Activated naive CD8-positive, alpha-beta T cell (primary cell): Measurements from ENCODE around the gene XPO4.

Source experiments
- H3K27ac Mint-ChIP-seq: one replicate; pipeline ENCODE4 v1.8.0; 2021; ENCODE audit warnings: mixed read lengths
- H3K27me3 Mint-ChIP-seq: one replicate; pipeline ENCODE4 v1.8.0; 2021; ENCODE audit warnings: mixed read lengths
- H3K36me3 Mint-ChIP-seq: one replicate; pipeline ENCODE4 v1.8.0; 2021; ENCODE audit warnings: mixed read lengths
- H3K4me1 Mint-ChIP-seq: one replicate; pipeline ENCODE4 v1.8.0; 2021; ENCODE audit warnings: low read depth, mixed read lengths
- H3K4me3 Mint-ChIP-seq: one replicate; pipeline ENCODE4 v1.8.0; 2021; ENCODE audit warnings: mild to moderate bottlenecking, mixed read lengths
- H3K9me3 Mint-ChIP-seq: one replicate; pipeline ENCODE4 v1.8.0; 2021; ENCODE audit warnings: low read depth, mixed read lengths

The XPO4 gene

DNA sequence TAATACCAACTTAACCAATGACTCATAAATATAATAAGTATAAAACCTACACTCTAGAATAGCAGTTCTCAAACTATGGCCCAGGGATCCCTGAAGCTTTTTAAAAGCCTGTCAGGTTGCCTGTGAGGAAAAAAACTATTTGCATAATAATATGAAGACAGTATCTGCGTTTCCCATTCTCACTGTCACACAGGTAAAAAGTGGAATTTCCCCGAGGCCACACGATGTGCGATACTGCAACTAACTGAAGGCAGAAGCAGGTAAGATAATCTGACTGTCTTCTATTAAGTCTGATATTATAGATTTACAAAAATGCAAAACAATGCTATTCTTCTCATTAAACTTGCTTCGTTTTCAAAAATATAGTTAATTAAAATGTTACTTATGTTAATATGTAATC is 76.2 kb downstream of the XPO4 start:
- Mint-ChIP-seq H3K36me3 (peaks cover 4% of the 10 kb centered on the region), H3K27ac (no peak overlapping the region), H3K9me3 (no peaks in the 10 kb centered on the region), H3K4me3 (no peak overlapping the region), H3K4me1 (peaks cover 8% of the 10 kb centered on the region), H3K27me3 (no peaks in the 10 kb centered on the region)

DNA sequence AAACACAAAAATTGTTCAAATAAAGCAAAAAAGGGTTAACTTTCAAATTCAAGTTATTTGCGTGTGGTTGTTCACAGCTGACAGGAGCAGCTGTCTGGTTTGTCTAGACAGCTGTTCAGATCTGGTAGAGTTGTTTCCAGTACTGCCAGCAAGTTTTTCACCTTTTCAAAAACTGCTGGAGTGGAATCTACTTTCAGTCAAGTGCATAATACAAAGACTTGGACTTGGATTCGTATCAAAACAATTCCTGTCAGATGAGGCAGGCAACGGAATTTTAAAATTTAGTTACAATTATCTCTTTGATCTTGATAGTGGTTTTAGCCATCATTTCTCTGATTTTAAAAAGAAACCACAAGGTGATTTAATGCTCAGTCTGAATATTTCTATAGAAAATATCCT is 77.1 kb downstream of the XPO4 start:
- H3K4me3 Mint-ChIP-seq = no peak overlapping the region
- no peaks in the 10 kb centered on the region for H3K9me3 Mint-ChIP-seq
- no peak overlapping the region for H3K27ac Mint-ChIP-seq
- peaks cover 4% of the 10 kb centered on the region for H3K36me3 Mint-ChIP-seq
- H3K4me1 Mint-ChIP-seq = peaks cover 10% of the 10 kb centered on the region
- no peaks in the 10 kb centered on the region for H3K27me3 Mint-ChIP-seq

DNA sequence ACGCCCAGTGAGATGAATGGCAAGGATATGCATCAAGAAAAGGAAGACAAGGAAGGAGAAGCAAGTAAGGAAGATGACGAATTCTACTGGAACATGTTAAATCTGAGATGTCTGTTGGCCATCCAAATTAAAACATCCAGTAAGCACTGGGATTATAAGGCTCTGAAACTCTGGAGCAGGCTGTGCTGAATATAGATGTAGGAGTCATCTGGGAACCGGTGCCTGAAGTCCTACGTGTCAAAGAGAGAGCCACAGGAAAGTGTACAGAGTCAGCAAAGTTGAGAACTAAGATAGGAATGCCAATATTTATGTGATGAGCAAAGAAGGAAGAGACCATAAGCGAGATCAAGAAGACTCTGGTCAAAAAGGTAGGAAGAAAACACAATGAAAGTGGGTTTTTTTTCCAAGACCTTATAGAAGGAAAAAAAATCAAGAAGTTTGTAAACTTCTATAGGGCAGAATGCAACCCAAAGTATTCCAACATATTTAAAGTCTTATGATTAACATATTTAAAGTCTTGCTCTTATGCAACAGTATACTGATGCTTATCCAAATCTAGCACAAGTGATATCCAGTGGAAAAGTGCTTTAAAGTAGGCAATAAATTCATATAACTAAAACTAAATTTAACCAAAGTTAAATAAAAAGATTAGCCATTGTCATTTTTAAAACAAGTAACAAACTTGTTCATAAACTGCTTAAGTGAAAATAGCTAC is 77.6 kb downstream of the XPO4 start:
- peaks cover 4% of the 10 kb centered on the region for H3K36me3 Mint-ChIP-seq

DNA sequence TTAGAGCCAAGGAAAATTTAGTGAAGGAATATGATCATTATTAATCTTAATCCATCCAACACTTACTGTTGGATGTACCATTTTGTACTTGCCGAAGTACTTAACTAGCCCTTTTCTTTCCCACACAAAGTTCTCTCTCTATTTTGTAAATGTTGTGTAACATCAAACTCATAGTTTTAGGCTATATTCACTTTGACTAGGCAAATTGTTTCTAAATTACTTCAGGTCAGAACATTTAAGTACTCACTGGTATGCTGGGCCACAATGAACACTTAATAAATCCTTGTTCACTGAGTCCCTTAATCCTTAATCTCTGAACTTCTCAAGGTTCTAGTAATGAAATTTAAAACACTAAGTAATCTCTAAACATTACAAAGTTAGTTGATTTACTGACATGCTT is 79.5 kb downstream of the XPO4 start:
- no peak overlapping the region for H3K27ac Mint-ChIP-seq
- H3K4me3 Mint-ChIP-seq = no peak overlapping the region

More for the DNA sequence above, 77.6 kb downstream of the XPO4 start:
- Mint-ChIP-seq H3K4me3 (no peak overlapping the region), H3K9me3 (no peaks in the 10 kb centered on the region), H3K27me3 (no peaks in the 10 kb centered on the region), H3K27ac (no peak overlapping the region), H3K4me1 (peaks cover 10% of the 10 kb centered on the region)

DNA sequence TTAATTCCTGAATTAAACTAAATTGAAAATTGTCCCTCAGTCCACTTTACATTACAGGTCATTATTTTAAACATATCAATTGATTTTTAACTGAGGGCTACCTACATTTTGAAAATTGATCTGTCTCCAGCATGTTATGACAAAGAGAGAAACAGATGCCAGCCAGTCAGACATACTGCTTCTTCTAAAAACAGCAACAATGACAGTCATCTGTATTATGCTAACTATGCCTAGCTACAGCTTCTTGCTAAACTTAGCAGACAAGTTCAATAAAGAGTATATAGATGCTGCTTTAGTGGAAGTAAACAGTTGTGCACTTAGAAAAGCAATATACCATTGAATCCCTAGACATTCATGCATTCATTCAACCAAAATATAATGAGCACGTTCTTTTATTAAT is 80.1 kb downstream of the XPO4 start:
- Mint-ChIP-seq H3K9me3 (no peaks in the 10 kb centered on the region), H3K36me3 (peaks cover 6% of the 10 kb centered on the region), H3K4me3 (no peak overlapping the region), H3K27ac (no peak overlapping the region), H3K27me3 (no peaks in the 10 kb centered on the region), H3K4me1 (peaks cover 1% of the 10 kb centered on the region)

More for the DNA sequence above, 79.5 kb downstream of the XPO4 start:
- peaks cover 1% of the 10 kb centered on the region for H3K4me1 Mint-ChIP-seq
- no peaks in the 10 kb centered on the region for H3K27me3 Mint-ChIP-seq
- no peaks in the 10 kb centered on the region for H3K9me3 Mint-ChIP-seq
- peaks cover 6% of the 10 kb centered on the region for H3K36me3 Mint-ChIP-seq

DNA sequence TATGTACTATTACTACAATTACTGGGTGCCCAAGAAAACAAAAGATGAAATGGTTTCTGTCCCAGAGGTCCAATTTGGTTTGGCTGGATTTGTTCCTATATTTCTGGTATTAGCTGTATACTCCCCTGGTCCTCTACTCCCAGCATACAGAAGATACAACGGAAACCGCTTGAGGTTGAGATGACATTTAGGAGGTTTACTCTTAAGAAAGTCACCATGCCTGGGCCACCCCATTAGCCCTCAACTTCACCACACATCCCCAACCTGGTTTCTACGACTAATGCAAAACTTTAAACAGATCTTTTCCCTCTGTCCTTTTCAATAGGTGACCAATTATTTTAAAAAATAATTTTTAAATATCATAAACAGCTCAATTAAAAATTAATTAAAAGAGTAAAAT is 82.8 kb downstream of the XPO4 start:
- no peak overlapping the region for H3K4me3 Mint-ChIP-seq
- no peak overlapping the region for H3K27ac Mint-ChIP-seq
- H3K9me3 Mint-ChIP-seq = no peaks in the 10 kb centered on the region
- H3K36me3 Mint-ChIP-seq = peaks cover 6% of the 10 kb centered on the region
- H3K27me3 Mint-ChIP-seq = no peaks in the 10 kb centered on the region
- peaks cover 1% of the 10 kb centered on the region for H3K4me1 Mint-ChIP-seq

DNA sequence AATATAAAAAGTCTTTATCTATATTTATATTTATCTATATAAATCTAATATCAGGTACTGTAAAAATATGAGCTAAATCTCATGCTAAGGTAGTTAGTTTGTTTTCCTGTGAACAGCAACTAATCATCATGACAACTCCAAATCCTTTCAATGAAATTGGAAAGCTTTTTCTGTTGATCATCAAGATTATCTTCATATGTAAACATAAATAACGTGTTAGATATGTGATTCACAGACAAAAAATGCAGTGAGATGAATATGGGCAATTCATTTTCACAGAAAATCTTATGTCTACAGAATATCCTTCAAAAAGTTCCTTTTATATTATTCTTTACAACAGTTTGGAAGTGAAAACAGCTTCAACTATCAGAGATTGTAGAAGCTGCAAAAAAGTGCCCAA is 87.1 kb downstream of the XPO4 start:
- H3K27ac Mint-ChIP-seq = no peak overlapping the region
- no peaks in the 10 kb centered on the region for H3K9me3 Mint-ChIP-seq
- peaks cover 2% of the 10 kb centered on the region for H3K4me1 Mint-ChIP-seq
- no peaks in the 10 kb centered on the region for H3K27me3 Mint-ChIP-seq
- H3K36me3 Mint-ChIP-seq = peaks cover 11% of the 10 kb centered on the region
- no peak overlapping the region for H3K4me3 Mint-ChIP-seq

DNA sequence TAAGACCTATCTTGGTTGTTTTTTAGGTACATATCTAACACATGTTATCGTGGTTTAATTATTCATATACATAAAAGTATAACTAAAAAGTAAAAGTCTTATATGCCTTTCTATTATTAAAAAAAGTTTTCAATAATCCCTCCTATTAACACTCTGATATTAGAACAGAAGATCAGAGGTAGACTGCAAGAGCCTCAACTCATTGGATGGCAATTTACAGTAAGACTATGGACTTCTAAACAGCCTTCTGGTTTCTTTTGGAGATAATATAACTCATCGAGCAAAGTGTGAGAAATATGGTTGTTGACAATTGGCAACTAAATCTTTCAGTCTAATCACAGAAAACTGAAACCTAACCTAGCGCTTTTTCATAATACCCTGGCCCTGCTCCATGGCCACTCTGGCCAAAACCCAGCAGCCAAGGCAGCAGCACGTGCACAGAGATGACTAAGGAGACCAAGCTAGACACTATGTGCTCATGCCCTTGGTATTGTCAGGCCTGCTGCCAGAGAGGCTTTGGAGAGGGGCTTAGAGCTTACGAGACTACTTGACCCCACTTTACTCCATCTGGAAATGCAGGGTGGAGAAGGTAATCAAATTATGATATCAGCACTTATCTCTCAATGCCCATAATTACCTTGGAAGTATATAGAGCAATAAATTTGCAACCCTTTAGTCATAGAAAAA is 88.2 kb downstream of the XPO4 start:
- no peaks in the 10 kb centered on the region for H3K27me3 Mint-ChIP-seq
- no peak overlapping the region for H3K4me3 Mint-ChIP-seq
- peaks cover 2% of the 10 kb centered on the region for H3K4me1 Mint-ChIP-seq
- peaks cover 9% of the 10 kb centered on the region for H3K36me3 Mint-ChIP-seq
- H3K27ac Mint-ChIP-seq = no peak overlapping the region
- no peaks in the 10 kb centered on the region for H3K9me3 Mint-ChIP-seq

DNA sequence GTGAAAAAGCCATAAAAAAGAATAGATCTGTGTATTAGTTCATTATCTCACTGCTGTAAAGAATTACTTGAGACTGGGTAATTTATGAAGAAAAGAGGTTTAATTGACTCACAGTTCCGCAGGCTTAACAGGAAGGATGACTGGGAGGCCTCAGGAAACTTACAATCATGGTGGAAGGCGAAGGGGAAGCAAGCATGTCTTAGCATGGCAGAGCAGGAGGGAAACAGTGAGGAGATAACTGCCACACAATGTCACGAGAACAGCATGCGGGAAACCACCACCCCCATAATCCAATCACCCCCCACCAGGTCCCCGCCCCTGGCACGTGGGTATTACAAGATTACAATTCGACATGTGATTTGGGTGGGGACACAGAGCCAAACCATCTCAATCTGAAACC is 89.7 kb downstream of the XPO4 start:
- no peaks in the 10 kb centered on the region for H3K9me3 Mint-ChIP-seq
- H3K36me3 Mint-ChIP-seq = peaks cover 9% of the 10 kb centered on the region
- H3K4me3 Mint-ChIP-seq = no peak overlapping the region
- peaks cover 2% of the 10 kb centered on the region for H3K4me1 Mint-ChIP-seq
- peak overlapping the region; percentile 42 for H3K27ac Mint-ChIP-seq
- H3K27me3 Mint-ChIP-seq = no peaks in the 10 kb centered on the region

DNA sequence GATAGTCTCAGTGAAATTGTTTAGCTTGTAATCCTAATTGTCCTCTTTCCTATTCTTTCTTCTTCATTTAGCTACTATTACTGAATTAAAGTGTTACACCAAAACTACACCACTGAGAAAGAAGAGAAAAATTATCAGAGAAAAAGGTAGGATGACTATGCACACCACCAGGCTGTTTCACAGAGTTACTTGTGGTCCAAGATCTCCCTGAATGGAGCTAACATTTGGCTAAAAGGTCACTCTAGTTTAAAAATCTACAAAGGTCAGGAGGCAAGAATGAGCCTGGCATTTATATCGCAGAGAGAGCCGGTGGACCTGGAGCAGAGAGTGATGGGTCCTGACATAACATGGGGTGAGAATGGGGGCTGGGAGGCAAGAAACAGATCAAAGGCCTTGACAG is 91.7 kb downstream of the XPO4 start:
- Mint-ChIP-seq H3K27me3 (no peaks in the 10 kb centered on the region), H3K36me3 (peaks cover 7% of the 10 kb centered on the region), H3K4me1 (peaks cover 2% of the 10 kb centered on the region), H3K9me3 (no peaks in the 10 kb centered on the region), H3K4me3 (no peak overlapping the region), H3K27ac (no peak overlapping the region)

DNA sequence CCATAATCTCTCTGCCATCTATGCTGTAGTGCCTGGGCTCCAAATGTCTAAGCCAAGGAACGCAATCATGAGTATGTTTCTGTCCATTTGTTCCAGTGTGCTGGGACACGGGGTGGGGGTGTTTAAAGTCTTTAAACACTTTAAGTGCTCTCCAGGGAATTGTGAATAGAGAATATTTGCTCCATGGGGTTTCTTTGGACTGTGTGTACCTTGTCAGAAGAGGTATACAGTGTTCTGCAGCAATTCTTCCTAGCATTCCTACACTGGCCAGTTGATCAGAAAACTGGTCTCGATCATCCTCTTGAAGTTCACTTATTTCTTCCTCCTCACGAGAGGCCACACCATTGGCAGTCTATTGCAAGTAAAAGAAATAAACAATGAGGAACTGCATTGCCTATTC is 93.7 kb downstream of the XPO4 start:
- Mint-ChIP-seq H3K4me1 (peaks cover 4% of the 10 kb centered on the region), H3K9me3 (no peaks in the 10 kb centered on the region), H3K27me3 (no peaks in the 10 kb centered on the region), H3K27ac (no peak overlapping the region), H3K4me3 (no peak overlapping the region), H3K36me3 (peaks cover 9% of the 10 kb centered on the region)

DNA sequence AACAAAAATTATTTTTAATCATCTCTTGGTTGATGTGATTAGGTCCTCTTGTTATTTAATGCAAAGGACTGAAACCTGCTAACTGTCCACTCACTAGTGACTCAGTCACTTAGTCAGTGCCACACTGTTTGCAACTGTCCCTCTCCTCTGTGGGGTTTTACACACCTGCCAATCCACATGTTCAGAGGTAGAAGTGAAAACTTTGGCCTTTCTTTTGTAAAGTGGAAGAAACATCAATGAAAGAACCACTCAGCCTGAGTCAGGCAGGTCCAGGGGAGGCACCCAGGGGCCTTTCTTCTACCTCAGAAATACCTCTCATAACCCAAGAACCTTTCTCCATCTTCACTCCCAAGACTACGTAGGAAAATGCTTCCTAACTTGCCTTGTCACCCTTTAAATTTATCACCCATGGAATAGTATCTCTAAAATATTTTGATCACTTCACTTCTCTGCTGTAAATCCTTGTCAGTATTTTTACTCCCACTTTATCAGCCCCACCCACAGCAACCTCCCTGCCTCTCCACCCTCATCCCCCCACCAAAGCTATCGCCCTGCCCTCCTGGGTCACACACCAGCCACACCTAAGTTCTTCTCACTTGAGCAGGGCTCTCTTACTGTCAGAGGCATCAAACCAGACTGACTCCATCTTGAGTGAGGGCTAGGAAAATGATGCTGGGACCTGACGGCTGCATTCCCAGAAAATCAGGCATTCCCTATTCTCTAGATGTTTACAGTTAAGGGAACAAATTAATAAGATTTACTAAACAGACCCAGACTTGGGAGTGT is 99.2 kb downstream of the XPO4 start:
- Mint-ChIP-seq H3K4me1 (peaks cover 10% of the 10 kb centered on the region), H3K27ac (peak overlapping the region; percentile 28), H3K36me3 (peaks cover 8% of the 10 kb centered on the region), H3K27me3 (no peaks in the 10 kb centered on the region), H3K9me3 (no peaks in the 10 kb centered on the region), H3K4me3 (no peak overlapping the region)

DNA sequence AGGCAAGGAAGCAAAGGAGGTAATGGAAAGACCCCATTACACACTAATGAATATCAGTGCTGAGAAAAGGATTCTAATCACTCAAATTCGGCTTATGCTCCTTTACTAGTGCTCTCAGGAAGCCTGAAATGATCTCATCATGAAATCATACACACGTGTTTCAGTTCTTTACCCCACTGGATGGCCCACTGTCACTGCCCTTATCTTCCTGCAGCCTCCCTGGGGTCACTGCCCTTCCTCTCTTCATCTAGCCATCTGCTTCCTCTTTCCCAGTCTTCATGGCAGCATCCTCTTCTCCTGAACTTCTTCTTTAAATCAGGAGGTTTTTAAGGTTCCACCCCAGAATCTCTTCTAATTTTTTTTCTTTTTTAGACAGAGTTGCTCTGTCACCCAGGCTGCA is 100.8 kb downstream of the XPO4 start:
- peaks cover 12% of the 10 kb centered on the region for H3K36me3 Mint-ChIP-seq

DNA sequence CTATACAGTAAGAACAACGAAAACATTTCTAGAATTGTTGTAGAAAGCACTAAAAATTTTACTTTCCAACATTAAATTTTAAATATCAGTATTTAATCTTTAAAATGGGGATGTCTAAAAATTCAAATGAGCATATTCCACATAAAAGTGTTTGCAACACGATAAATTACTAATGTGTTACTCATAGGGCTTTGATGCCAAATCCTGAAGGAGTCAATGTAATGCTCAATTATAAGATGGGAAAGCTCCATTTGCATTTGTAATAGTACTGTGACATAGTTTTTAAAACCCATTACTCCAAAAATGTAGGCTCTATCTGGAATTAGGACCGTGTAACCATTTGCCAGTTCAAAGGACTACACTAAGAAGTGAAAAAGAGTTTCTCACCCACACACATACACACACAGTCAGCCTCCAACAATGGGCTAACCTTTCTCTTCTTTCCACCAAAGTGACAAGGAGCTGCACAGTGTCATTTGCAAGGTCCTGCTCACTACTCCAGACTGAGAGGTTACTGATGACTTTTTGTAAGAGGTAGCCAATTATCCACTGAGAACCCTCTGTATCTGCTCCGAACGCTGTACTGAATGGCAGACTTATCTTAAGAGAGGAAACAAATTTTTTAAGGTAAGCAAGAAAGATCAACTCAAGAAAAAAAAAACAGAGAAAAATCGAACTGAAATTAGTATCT is 102.7 kb downstream of the XPO4 start:
- no peak overlapping the region for H3K4me3 Mint-ChIP-seq
- H3K4me1 Mint-ChIP-seq = peaks cover 22% of the 10 kb centered on the region
- no peaks in the 10 kb centered on the region for H3K9me3 Mint-ChIP-seq
- no peaks in the 10 kb centered on the region for H3K27me3 Mint-ChIP-seq
- H3K36me3 Mint-ChIP-seq = peaks cover 12% of the 10 kb centered on the region
- peak overlapping the region; percentile 28 for H3K27ac Mint-ChIP-seq

More for the DNA sequence above, 100.8 kb downstream of the XPO4 start:
- H3K4me3 Mint-ChIP-seq = no peak overlapping the region
- H3K27ac Mint-ChIP-seq = peak overlapping the region; percentile 42
- H3K27me3 Mint-ChIP-seq = no peaks in the 10 kb centered on the region
- H3K9me3 Mint-ChIP-seq = no peaks in the 10 kb centered on the region
- peaks cover 23% of the 10 kb centered on the region for H3K4me1 Mint-ChIP-seq

DNA sequence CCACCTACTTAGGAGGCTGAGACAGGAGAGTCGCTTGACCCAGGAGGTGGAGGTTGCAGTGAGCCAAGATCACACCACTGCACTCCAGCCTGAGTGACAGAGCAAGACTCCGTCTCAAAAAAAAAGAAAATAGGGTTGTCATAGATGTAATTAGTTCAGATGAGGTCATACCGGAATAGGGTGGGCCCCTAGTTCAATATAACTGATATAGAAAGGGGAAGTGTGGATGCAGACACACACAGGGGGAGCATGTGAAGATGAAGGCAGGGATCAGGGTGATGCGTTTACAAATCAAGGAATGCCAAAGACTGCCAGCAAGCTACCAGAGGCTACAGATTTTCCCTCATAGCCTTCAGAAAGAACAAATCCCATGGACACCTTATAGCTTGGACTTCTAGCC is 104.5 kb downstream of the XPO4 start:
- no peaks in the 10 kb centered on the region for H3K9me3 Mint-ChIP-seq
- H3K27me3 Mint-ChIP-seq = no peaks in the 10 kb centered on the region
- no peak overlapping the region for H3K27ac Mint-ChIP-seq
- H3K4me1 Mint-ChIP-seq = peaks cover 17% of the 10 kb centered on the region
- H3K36me3 Mint-ChIP-seq = peaks cover 19% of the 10 kb centered on the region
- no peak overlapping the region for H3K4me3 Mint-ChIP-seq
